Effector memory CD4-positive, alpha-beta T cell (primary cell): ENCODE data around the gene RSU1.

ENCODE experiments used
- DNase-seq, 3 donors: peaks; one replicate each; pipeline ENCODE4 v3.0.0-alpha.2; 2020
- H3K27ac ChIP-seq: 2 replicates; pipeline ENCODE4 v1.7.0; 2013; ENCODE audit warnings: mild to moderate bottlenecking, low read length, moderate library complexity; ENCODE audit not compliant: insufficient read depth, poor library complexity, severe bottlenecking
- H3K27me3 ChIP-seq: replicated peaks from 2 replicates; pipeline ENCODE4 v1.7.0; 2013; ENCODE audit warnings: mild to moderate bottlenecking, low read length; ENCODE audit not compliant: insufficient read depth, control insufficient read depth, poor library complexity, severe bottlenecking
- H3K36me3 ChIP-seq: 2 replicates; pipeline ENCODE4 v1.7.0; 2013; ENCODE audit warnings: mild to moderate bottlenecking, low read length, moderate library complexity; ENCODE audit not compliant: control insufficient read depth, insufficient read depth
- H3K4me1 ChIP-seq: 2 replicates; pipeline ENCODE4 v1.7.0; 2013; ENCODE audit warnings: low read length, mild to moderate bottlenecking; ENCODE audit not compliant: control insufficient read depth, insufficient read depth, poor library complexity, severe bottlenecking
- H3K4me3 ChIP-seq: 2 replicates; pipeline ENCODE4 v1.7.0; 2013; ENCODE audit warnings: low read length, low read depth, mild to moderate bottlenecking; ENCODE audit not compliant: insufficient read depth, poor library complexity, severe bottlenecking
- H3K9me3 ChIP-seq: 2 replicates; pipeline ENCODE4 v1.7.0; 2013; ENCODE audit warnings: mild to moderate bottlenecking, low read length, moderate library complexity; ENCODE audit not compliant: control insufficient read depth

The RSU1 gene

GRCh38 chr10:16603308-16603707, 213.9 kb downstream of the RSU1 start:
- H3K36me3 ChIP-seq, result no peaks in the 10 kb centered on the region
- no peak overlapping the region for H3K4me3 ChIP-seq
- H3K9me3 ChIP-seq, result no peaks in the 10 kb centered on the region

GRCh38 chr10:16602104-16602775, 215.0 kb downstream of the RSU1 start:
- no peak for DNase-seq
- peaks cover 8% of the 10 kb centered on the region for H3K36me3 ChIP-seq
- H3K9me3 ChIP-seq, result no peaks in the 10 kb centered on the region
- H3K27ac ChIP-seq, result no peak overlapping the region
- H3K4me3 ChIP-seq, result no peak overlapping the region
- no peaks in the 10 kb centered on the region for H3K27me3 ChIP-seq
- H3K4me1 ChIP-seq, result no peaks in the 10 kb centered on the region

More at GRCh38 chr10:16603308-16603707, 213.9 kb downstream of the RSU1 start:
- no peaks in the 10 kb centered on the region for H3K27me3 ChIP-seq
- DNase-seq, result no peak
- H3K4me1 ChIP-seq, result no peaks in the 10 kb centered on the region
- H3K27ac ChIP-seq, result no peak overlapping the region

GRCh38 chr10:16599662-16600061, 217.6 kb downstream of the RSU1 start:
- H3K4me3 ChIP-seq, result no peak overlapping the region
- no peak for DNase-seq
- H3K4me1 ChIP-seq, result no peaks in the 10 kb centered on the region
- no peak overlapping the region for H3K27ac ChIP-seq
- no peaks in the 10 kb centered on the region for H3K9me3 ChIP-seq
- H3K27me3 ChIP-seq, result no peaks in the 10 kb centered on the region
- H3K36me3 ChIP-seq, result peaks cover 8% of the 10 kb centered on the region

- Histone ChIP-seq H3K36me3 (peaks cover 14% of the 10 kb centered on the region), H3K27ac (no peak overlapping the region), H3K4me1 (no peaks in the 10 kb centered on the region), H3K9me3 (no peaks in the 10 kb centered on the region), H3K27me3 (no peaks in the 10 kb centered on the region), H3K4me3 (no peak overlapping the region)
- DNase-seq, result no peak
Observed at GRCh38 chr10:16597656-16598055, 219.6 kb downstream of the RSU1 start.

GRCh38 chr10:16592378-16592777, 224.8 kb downstream of the RSU1 start:
- H3K27ac ChIP-seq, result no peak overlapping the region
- peaks cover 14% of the 10 kb centered on the region for H3K36me3 ChIP-seq
- DNase-seq, result no peak
- H3K9me3 ChIP-seq, result no peaks in the 10 kb centered on the region
- H3K27me3 ChIP-seq, result no peaks in the 10 kb centered on the region
- H3K4me1 ChIP-seq, result no peaks in the 10 kb centered on the region
- H3K4me3 ChIP-seq, result no peak overlapping the region

GRCh38 chr10:16586358-16587138, 230.7 kb downstream of the RSU1 start:
- H3K36me3 ChIP-seq, result no peaks in the 10 kb centered on the region
- no peaks in the 10 kb centered on the region for H3K9me3 ChIP-seq
- H3K27me3 ChIP-seq, result no peaks in the 10 kb centered on the region
- no peak for DNase-seq
- H3K4me3 ChIP-seq, result no peak overlapping the region
- no peak overlapping the region for H3K27ac ChIP-seq
- no peaks in the 10 kb centered on the region for H3K4me1 ChIP-seq

GRCh38 chr10:16585103-16585502, 232.1 kb downstream of the RSU1 start:
- Histone ChIP-seq H3K9me3 (no peaks in the 10 kb centered on the region), H3K4me1 (no peaks in the 10 kb centered on the region), H3K27me3 (no peaks in the 10 kb centered on the region), H3K4me3 (no peak overlapping the region), H3K27ac (no peak overlapping the region), H3K36me3 (no peaks in the 10 kb centered on the region)
- no peak for DNase-seq

GRCh38 chr10:16583382-16583781, 233.8 kb downstream of the RSU1 start:
- Histone ChIP-seq H3K36me3 (no peaks in the 10 kb centered on the region), H3K27ac (no peak overlapping the region), H3K9me3 (no peaks in the 10 kb centered on the region), H3K4me3 (no peak overlapping the region), H3K27me3 (no peaks in the 10 kb centered on the region), H3K4me1 (no peaks in the 10 kb centered on the region)
- no peak for DNase-seq

- H3K4me3 ChIP-seq, result no peak overlapping the region
- no peaks in the 10 kb centered on the region for H3K36me3 ChIP-seq
- no peak overlapping the region for H3K27ac ChIP-seq
- H3K9me3 ChIP-seq, result no peaks in the 10 kb centered on the region
- DNase-seq, result no peak
- no peaks in the 10 kb centered on the region for H3K4me1 ChIP-seq
- no peaks in the 10 kb centered on the region for H3K27me3 ChIP-seq
Observed at GRCh38 chr10:16581202-16581601, 236.0 kb downstream of the RSU1 start.

- Histone ChIP-seq H3K9me3 (no peaks in the 10 kb centered on the region), H3K4me1 (no peaks in the 10 kb centered on the region), H3K4me3 (no peak overlapping the region), H3K27me3 (no peaks in the 10 kb centered on the region), H3K36me3 (no peaks in the 10 kb centered on the region), H3K27ac (no peak overlapping the region)
- no peak for DNase-seq
Observed at GRCh38 chr10:16570731-16571130, 246.5 kb downstream of the RSU1 start.
